GM21723 (cell line): ENCODE data around the gene TCP1.
"Not testable (repeated sequence)": the region's sequence is repeated elsewhere in the genome, so short reads cannot be mapped to it uniquely, and the experiment has no call there.

Experiments
- ATAC-seq: cut with Tn5 transposase; IDR thresholded peaks from one replicate; pipeline ENCODE4 v1.9.1; 2021; ENCODE audit warnings: mild to moderate bottlenecking, moderate library complexity; ENCODE audit not compliant: unreplicated experiment

TCP1 gene

GRCh38 chr6:159817951-159818739, 28.7 kb upstream of the TCP1 start:
- ATAC-seq, result no peak

- not testable (repeated sequence) for ATAC-seq
These were observed 27.4 kb upstream of the TCP1 start for GRCh38 chr6:159816775-159817174.

- ATAC-seq, result no peak
These were observed 26.0 kb upstream of the TCP1 start for GRCh38 chr6:159815410-159815809.

GRCh38 chr6:159813781-159814180, 24.4 kb upstream of the TCP1 start:
- no peak for ATAC-seq

GRCh38 chr6:159809149-159809548, 19.7 kb upstream of the TCP1 start:
- no peak for ATAC-seq

GRCh38 chr6:159808647-159809046, 19.2 kb upstream of the TCP1 start:
- no peak for ATAC-seq

- no peak for ATAC-seq
These were observed 17.9 kb upstream of the TCP1 start for GRCh38 chr6:159807150-159807858.

- ATAC-seq, result no peak
These were observed 16.6 kb upstream of the TCP1 start for GRCh38 chr6:159806021-159806458.

GRCh38 chr6:159805440-159806020, 16.1 kb upstream of the TCP1 start:
- no peak for ATAC-seq

GRCh38 chr6:159804504-159804903, 15.1 kb upstream of the TCP1 start:
- no peak for ATAC-seq

- ATAC-seq, result no peak
These were observed 12.5 kb upstream of the TCP1 start for GRCh38 chr6:159801935-159802334.

GRCh38 chr6:159800141-159800865, 10.9 kb upstream of the TCP1 start, which contains the start of gene PNLDC1:
Gene PNLDC1 (plus strand): TSS chr6:159800276. CDS start chr6:159800308, 32 bp downstream.
- no peak for ATAC-seq

GRCh38 chr6:159797554-159797953, 8.2 kb upstream of the TCP1 start:
- ATAC-seq, result no peak

- not testable (repeated sequence) for ATAC-seq
These were observed 5.6 kb upstream of the TCP1 start for GRCh38 chr6:159794976-159795375.

GRCh38 chr6:159790956-159791598, 1.7 kb upstream of the TCP1 start:
- ATAC-seq, result no peak

- peak; percentile 84 for ATAC-seq
These were observed 950 bp upstream of the TCP1 start, which contains the start of gene MRPL18 for GRCh38 chr6:159790149-159790955. Gene MRPL18 (plus strand): TSS chr6:159790467. CDS start chr6:159790588, 121 bp downstream.

GRCh38 chr6:159788753-159789376, 537 bp downstream of the TCP1 start:
- peak; percentile 15 for ATAC-seq

GRCh38 chr6:159788276-159788675, 1.1 kb downstream of the TCP1 start:
- ATAC-seq, result no peak

GRCh38 chr6:159778542-159779103, 10.8 kb downstream of the TCP1 start:
- ATAC-seq, result no peak
